Smooth muscle cell (in vitro differentiated cells): Measurements from ENCODE around the gene MAP4K4. TPM values are rescaled to one million over a fixed set of nuclear protein-coding genes. Genes with fewer than 3 reads are reported as not detected.

ENCODE experiments used
- DNase-seq: peaks from one replicate; lab custom pipeline; 2025; ENCODE audit not compliant: unreplicated experiment; lab: John Stamatoyannopoulos, UW
- H2AFZ ChIP-seq: fragments of 200-600 bp; sonication (generic); 2 replicates; pipeline ENCODE4 v1.6.0; 2016; ENCODE audit warnings: antibody characterized with exemption, low read depth, mild to moderate bottlenecking
- H3F3A ChIP-seq: fragments of 200-600 bp; sonication (generic); 2 replicates; pipeline ENCODE4 v1.6.0; 2017; ENCODE audit warnings: antibody characterized with exemption, low read depth
- H3K27ac ChIP-seq: fragments of 200-600 bp; sonication (generic); 2 replicates; pipeline ENCODE4 v1.5.1; 2016; ENCODE audit warnings: low read depth, mild to moderate bottlenecking
- H3K27me3 ChIP-seq: fragments of 200-600 bp; sonication (generic); 2 replicates; pipeline ENCODE4 v1.6.1; 2016; ENCODE audit warnings: low read depth, mild to moderate bottlenecking
- H3K36me3 ChIP-seq: fragments of 200-600 bp; sonication (generic); 2 replicates; pipeline ENCODE4 v1.5.1; 2016; ENCODE audit warnings: low read depth
- H3K4me1 ChIP-seq: fragments of 200-600 bp; sonication (generic); 2 replicates; pipeline ENCODE4 v1.5.1; 2016; ENCODE audit warnings: low read depth
- H3K4me2 ChIP-seq: fragments of 200-600 bp; sonication (generic); 2 replicates; pipeline ENCODE4 v1.6.0; 2016; ENCODE audit warnings: mild to moderate bottlenecking
- H3K4me3 ChIP-seq: fragments of 200-600 bp; sonication (generic); 2 replicates; pipeline ENCODE4 v1.5.1; 2016; ENCODE audit warnings: mild to moderate bottlenecking
- H3K79me2 ChIP-seq: fragments of 200-600 bp; sonication (generic); 2 replicates; pipeline ENCODE4 v1.6.0; 2016; ENCODE audit warnings: low read depth, mild to moderate bottlenecking
- H3K9ac ChIP-seq: fragments of 200-600 bp; sonication (generic); 2 replicates; pipeline ENCODE4 v1.6.0; 2016; ENCODE audit warnings: low read depth
- H3K9me3 ChIP-seq: fragments of 200-600 bp; sonication (generic); replicated peaks from 2 replicates; pipeline ENCODE4 v1.5.1; 2016; ENCODE audit warnings: low read depth
- H4K20me1 ChIP-seq: fragments of 200-600 bp; sonication (generic); 2 replicates; pipeline ENCODE4 v1.6.0; 2016; ENCODE audit warnings: low read depth
- WGBS: methylation state at CpG from one replicate; pipeline ENCODE4 v1.1.7; 2016; ENCODE audit warnings: low lambda C conversion rate; 5-methylcytosine and 5-hydroxymethylcytosine counted together
- polyA plus RNA-seq: library from polyadenylated mRNA; unstranded; fragments of >200 nt; fragmentation: Nextera tagmentation; extraction: Ambion mirVana; gene quantifications from 2 replicates; pipeline ENCODE4 v1.2.1, GENCODE V29; 2016
- total RNA-seq: library from RNA; depleted of rRNA; stranded (reverse); fragments of >200 nt; gene quantifications from 2 replicates; pipeline ENCODE4 v1.2.3, GENCODE V29; 2014
- TF ChIP-seq, protein P1 (sequence below): fragments of 200-600 bp; sonication (generic); IDR thresholded peaks from 2 replicates; pipeline ENCODE4 v1.5.1; 2017; ENCODE audit warnings: borderline replicate concordance, mild to moderate bottlenecking, antibody characterized with exemption; ENCODE audit not compliant: insufficient read depth, poor library complexity, severe bottlenecking

Gene MAP4K4
- total and polyA plus RNA-seq, 2 experiments from 2014 or later: 68.9 to 107 TPM

DNA sequence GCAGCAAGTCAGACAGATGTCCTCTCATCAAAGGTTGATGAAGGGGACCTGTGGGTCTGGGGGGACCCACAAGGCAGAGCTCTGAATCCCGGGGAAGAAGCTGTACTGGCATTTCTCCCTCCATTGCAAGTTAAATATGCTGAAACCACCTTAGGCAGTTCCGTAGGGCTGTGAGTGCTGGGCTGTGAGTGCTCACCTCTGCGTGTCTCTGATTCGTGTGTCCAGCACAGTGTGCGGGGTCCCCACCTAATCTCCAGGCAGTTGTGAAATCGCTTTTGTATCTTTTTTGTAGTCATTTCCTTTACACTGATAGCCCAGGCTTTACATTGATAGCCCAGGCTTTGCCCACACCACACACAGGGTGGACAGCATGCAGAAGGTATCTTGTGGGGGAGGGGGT is 80.6 kb downstream of the MAP4K4 start:
- TF ChIP-seq, protein P1, sequence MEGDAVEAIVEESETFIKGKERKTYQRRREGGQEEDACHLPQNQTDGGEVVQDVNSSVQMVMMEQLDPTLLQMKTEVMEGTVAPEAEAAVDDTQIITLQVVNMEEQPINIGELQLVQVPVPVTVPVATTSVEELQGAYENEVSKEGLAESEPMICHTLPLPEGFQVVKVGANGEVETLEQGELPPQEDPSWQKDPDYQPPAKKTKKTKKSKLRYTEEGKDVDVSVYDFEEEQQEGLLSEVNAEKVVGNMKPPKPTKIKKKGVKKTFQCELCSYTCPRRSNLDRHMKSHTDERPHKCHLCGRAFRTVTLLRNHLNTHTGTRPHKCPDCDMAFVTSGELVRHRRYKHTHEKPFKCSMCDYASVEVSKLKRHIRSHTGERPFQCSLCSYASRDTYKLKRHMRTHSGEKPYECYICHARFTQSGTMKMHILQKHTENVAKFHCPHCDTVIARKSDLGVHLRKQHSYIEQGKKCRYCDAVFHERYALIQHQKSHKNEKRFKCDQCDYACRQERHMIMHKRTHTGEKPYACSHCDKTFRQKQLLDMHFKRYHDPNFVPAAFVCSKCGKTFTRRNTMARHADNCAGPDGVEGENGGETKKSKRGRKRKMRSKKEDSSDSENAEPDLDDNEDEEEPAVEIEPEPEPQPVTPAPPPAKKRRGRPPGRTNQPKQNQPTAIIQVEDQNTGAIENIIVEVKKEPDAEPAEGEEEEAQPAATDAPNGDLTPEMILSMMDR: no peak
- H3F3A ChIP-seq: peaks cover 4% of the 10 kb centered on the region
- H4K20me1 ChIP-seq: peaks cover 100% of the 10 kb centered on the region

DNA sequence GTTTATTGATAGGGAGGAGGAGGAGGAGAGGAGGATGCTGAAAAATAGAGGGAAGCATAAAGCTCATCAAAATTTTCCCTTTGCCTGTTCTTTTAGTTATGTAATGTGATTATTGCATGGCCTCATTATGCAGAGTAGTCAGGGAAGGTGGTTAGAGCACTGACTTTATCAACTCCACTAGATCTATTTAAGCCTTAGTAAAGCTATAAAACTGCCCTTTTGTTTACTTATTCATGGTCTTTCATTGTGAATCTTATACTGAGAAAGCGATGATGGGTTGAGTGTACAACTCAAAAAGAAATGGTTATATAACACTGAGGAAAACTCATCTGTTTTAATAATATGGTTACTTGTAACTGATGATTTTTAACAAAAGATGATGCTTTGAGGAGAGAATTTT is 81.7 kb downstream of the MAP4K4 start:
- WGBS: 63% methylated on average over 1 of the region's 1 CpG
- Histone ChIP-seq H2AFZ (no peak overlapping the region), H3K4me3 (no peak overlapping the region), H3K9me3 (no peaks in the 10 kb centered on the region), H4K20me1 (peaks cover 100% of the 10 kb centered on the region), H3F3A (peaks cover 4% of the 10 kb centered on the region), H3K36me3 (no peaks in the 10 kb centered on the region), H3K79me2 (peaks cover 100% of the 10 kb centered on the region), H3K9ac (no peak overlapping the region), H3K4me1 (peaks cover 46% of the 10 kb centered on the region), H3K4me2 (no peak overlapping the region), H3K27ac (no peak overlapping the region), H3K27me3 (no peaks in the 10 kb centered on the region)
- TF ChIP-seq, protein P1: no peak
- DNase-seq: no peak

More for the DNA sequence above, 80.6 kb downstream of the MAP4K4 start:
- Histone ChIP-seq H3K36me3 (no peaks in the 10 kb centered on the region), H3K9ac (no peak overlapping the region), H3K9me3 (no peaks in the 10 kb centered on the region), H3K27ac (no peak overlapping the region), H3K27me3 (no peaks in the 10 kb centered on the region), H3K4me2 (no peak overlapping the region), H2AFZ (no peak overlapping the region), H3K4me3 (no peak overlapping the region), H3K79me2 (peaks cover 100% of the 10 kb centered on the region), H3K4me1 (peaks cover 49% of the 10 kb centered on the region)
- WGBS: 91% methylated on average over 6 of the region's 6 CpGs
- DNase-seq: no peak

DNA sequence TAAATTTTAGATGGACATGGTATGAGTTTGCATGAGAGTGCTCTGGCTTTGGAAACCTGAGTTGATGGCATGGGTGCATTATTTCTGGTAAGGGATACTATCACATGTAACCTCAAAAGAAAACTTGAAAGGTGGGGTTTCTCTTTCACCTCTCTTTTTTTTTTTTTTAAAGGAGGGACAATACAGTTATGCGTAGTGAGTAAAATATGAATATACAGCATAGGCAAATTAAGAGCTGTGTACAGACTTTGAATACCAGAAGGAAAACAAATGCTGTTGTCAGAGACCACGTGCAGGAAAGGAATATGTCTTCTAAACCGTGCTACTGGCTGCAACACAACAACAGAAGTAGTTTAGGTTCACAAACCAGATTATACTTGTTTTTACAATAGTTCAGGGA is 82.1 kb downstream of the MAP4K4 start:
- Histone ChIP-seq H3K27ac (no peak overlapping the region), H4K20me1 (peaks cover 100% of the 10 kb centered on the region), H3K4me1 (peaks cover 46% of the 10 kb centered on the region), H2AFZ (no peak overlapping the region), H3K27me3 (no peaks in the 10 kb centered on the region), H3K9me3 (no peaks in the 10 kb centered on the region), H3K36me3 (no peaks in the 10 kb centered on the region), H3K4me2 (peak overlapping the region; percentile 0), H3K9ac (no peak overlapping the region), H3K79me2 (peaks cover 100% of the 10 kb centered on the region), H3F3A (peaks cover 4% of the 10 kb centered on the region), H3K4me3 (no peak overlapping the region)
- TF ChIP-seq, protein P1: no peak
- no peak for DNase-seq
- WGBS: 92% methylated on average over 3 of the region's 3 CpGs

DNA sequence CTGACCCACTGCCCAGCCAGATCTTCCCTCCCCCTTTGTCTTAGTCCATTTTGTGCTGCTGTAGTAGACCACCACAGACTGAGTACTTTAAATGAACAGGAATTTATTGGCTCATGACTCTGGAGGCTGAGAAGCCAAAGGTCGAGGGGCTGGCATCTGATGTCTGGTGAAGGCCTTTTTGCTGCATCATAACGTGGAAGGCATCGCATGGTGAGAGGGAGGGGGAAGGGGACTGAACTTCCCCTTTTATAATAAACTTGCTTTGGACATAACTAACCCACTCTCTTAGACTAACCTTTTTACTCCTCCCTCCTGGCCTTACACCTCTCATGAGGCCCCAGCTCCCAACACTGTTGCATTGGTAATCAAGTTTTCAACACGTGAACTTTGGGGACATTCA is 83.8 kb downstream of the MAP4K4 start:
- Histone ChIP-seq H4K20me1 (peaks cover 98% of the 10 kb centered on the region), H3K4me2 (peak overlapping the region; percentile 53), H3K79me2 (peaks cover 99% of the 10 kb centered on the region), H3K9ac (no peak overlapping the region), H3K4me3 (no peak overlapping the region), H3K9me3 (no peaks in the 10 kb centered on the region), H3K27me3 (no peaks in the 10 kb centered on the region), H3K27ac (peak overlapping the region; percentile 24), H3F3A (peaks cover 4% of the 10 kb centered on the region), H2AFZ (no peak overlapping the region), H3K36me3 (no peaks in the 10 kb centered on the region), H3K4me1 (peaks cover 46% of the 10 kb centered on the region)
- TF ChIP-seq, protein P1: no peak
- 52% methylated on average over 4 of the region's 4 CpGs for WGBS
- no peak for DNase-seq
